ENCODE measurements around the gene MPZL3. TPM values are rescaled to one million over a fixed set of nuclear protein-coding genes. Genes with fewer than 3 reads are reported as not detected.

MPZL3 gene
- polyA plus RNA-seq, 2 of the 4 experiments (the other 2 are of a cell fraction) = 0.34 to 1.0 TPM

- no peak for ATAC-seq
- ChIA-PET CTCF (interaction anchor here (0.9 to 1.0 kb wide), 2 partner anchors 11 to 38 kb away, joined by 3 to 5 read pairs; no protein-coding TSS in a partner anchor), POLR2A (no interaction called here)
- H3K4me3 ChIP-seq = no peak overlapping the region
- H3K4me1 ChIP-seq = no peaks in the 10 kb centered on the region
- H3K4me2 ChIP-seq = no peak overlapping the region
- WGBS (ENCODE audit: missing lambda C conversion rate) = 41% methylated on average over 3 of the region's 3 CpGs
- no peak for DNase-seq (ENCODE audit: low read depth in 1 of 2, low spot score in 1 of 2)
- H3K27ac ChIP-seq = no peak overlapping the region
- TF ChIP-seq ATOH8 (CRISPR knock-in tag; IDR thresholded peaks at IDR 0.05; ENCODE audit: low read depth) (no peak), CHD4 (IDR thresholded peaks at IDR 0.05; ENCODE audit: borderline replicate concordance) (no peak), USF2 (IDR thresholded peaks at IDR 0.05) (no peak), NFE2L2 (conservative IDR thresholded peaks at IDR 0.05; ENCODE audit: low read length) (no peak), MAFK (IDR thresholded peaks at IDR 0.05; ENCODE audit: partially characterized antibody) (no peak), CHD2 (IDR thresholded peaks at IDR 0.05; ENCODE audit: low read length, partially characterized antibody) (no peak), NPAS2 (CRISPR knock-in tag; IDR thresholded peaks at IDR 0.05; ENCODE audit: borderline replicate concordance) (no peak), HOXA7 (CRISPR knock-in tag; IDR thresholded peaks at IDR 0.05) (no peak), POLR2A (IDR thresholded peaks at IDR 0.05; ENCODE audit: low read length) (no peak), SMC3 (IDR thresholded peaks at IDR 0.05) (no peak), HOXB13 (CRISPR knock-in tag; IDR thresholded peaks at IDR 0.05; ENCODE audit: low read depth) (no peak), ZC3H11A (IDR thresholded peaks at IDR 0.05) (no peak), CBX2 (IDR thresholded peaks at IDR 0.05; ENCODE audit: borderline replicate concordance, low read depth) (no peak), EHF (CRISPR knock-in tag; IDR thresholded peaks at IDR 0.05) (no peak), POLR2AphosphoS2 (conservative IDR thresholded peaks at IDR 0.05; ENCODE audit: low read length) (no peak), GATA3 (IDR thresholded peaks at IDR 0.05; ENCODE audit: borderline replicate concordance) (no peak), EP300 (IDR thresholded peaks at IDR 0.05) (no peak)
- TF ChIP-seq, protein P1, sequence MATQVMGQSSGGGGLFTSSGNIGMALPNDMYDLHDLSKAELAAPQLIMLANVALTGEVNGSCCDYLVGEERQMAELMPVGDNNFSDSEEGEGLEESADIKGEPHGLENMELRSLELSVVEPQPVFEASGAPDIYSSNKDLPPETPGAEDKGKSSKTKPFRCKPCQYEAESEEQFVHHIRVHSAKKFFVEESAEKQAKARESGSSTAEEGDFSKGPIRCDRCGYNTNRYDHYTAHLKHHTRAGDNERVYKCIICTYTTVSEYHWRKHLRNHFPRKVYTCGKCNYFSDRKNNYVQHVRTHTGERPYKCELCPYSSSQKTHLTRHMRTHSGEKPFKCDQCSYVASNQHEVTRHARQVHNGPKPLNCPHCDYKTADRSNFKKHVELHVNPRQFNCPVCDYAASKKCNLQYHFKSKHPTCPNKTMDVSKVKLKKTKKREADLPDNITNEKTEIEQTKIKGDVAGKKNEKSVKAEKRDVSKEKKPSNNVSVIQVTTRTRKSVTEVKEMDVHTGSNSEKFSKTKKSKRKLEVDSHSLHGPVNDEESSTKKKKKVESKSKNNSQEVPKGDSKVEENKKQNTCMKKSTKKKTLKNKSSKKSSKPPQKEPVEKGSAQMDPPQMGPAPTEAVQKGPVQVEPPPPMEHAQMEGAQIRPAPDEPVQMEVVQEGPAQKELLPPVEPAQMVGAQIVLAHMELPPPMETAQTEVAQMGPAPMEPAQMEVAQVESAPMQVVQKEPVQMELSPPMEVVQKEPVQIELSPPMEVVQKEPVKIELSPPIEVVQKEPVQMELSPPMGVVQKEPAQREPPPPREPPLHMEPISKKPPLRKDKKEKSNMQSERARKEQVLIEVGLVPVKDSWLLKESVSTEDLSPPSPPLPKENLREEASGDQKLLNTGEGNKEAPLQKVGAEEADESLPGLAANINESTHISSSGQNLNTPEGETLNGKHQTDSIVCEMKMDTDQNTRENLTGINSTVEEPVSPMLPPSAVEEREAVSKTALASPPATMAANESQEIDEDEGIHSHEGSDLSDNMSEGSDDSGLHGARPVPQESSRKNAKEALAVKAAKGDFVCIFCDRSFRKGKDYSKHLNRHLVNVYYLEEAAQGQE (IDR thresholded peaks at IDR 0.05) = no peak
- no peaks in the 10 kb centered on the region for H3K9me3 ChIP-seq
- FAIRE-seq = no peak
These were observed 43.1 kb downstream of the MPZL3 start for GRCh38 chr11:118209033-118209432.

GRCh38 chr11:118207079-118207478 lies 45.1 kb downstream of the MPZL3 start:
- WGBS (ENCODE audit: missing lambda C conversion rate) = 25% methylated on average over 2 of the region's 2 CpGs
- no peak overlapping the region for H3K4me2 ChIP-seq
- no peak overlapping the region for H3K27ac ChIP-seq
- ChIA-PET POLR2A (no interaction called here), CTCF (interaction anchor here (1.1 kb wide), 1 partner anchor 9 kb away, joined by 9 read pairs; no protein-coding TSS in a partner anchor)
- ATAC-seq (no peak), FAIRE-seq (no peak), DNase-seq (ENCODE audit: low read depth in 1 of 2, low spot score in 1 of 2) (no peak)
- no peak for TF ChIP-seq MAZ (IDR thresholded peaks at IDR 0.05; ENCODE audit: borderline replicate concordance, low read depth, low read length)
- TF ChIP-seq ATOH8 (CRISPR knock-in tag; IDR thresholded peaks at IDR 0.05; ENCODE audit: low read depth) = no peak
- no peak for TF ChIP-seq NFE2L2 (conservative IDR thresholded peaks at IDR 0.05; ENCODE audit: low read length)
- no peak for TF ChIP-seq RAD21 (conservative IDR thresholded peaks at IDR 0.05 in 1 of 2, IDR thresholded peaks at IDR 0.05 in 1 of 2)
- TF ChIP-seq EHMT2 (IDR thresholded peaks at IDR 0.05; ENCODE audit: low read depth) = no peak
- no peak for TF ChIP-seq NR3C1 (IDR thresholded peaks at IDR 0.05)
- TF ChIP-seq TP53 (CRISPR knock-in tag; IDR thresholded peaks at IDR 0.05) = no peak
- TF ChIP-seq SREBF2 (IDR thresholded peaks at IDR 0.05) = no peak
- TF ChIP-seq RCOR1 (IDR thresholded peaks at IDR 0.05; ENCODE audit: low read depth, low read length) = no peak
- TF ChIP-seq CHD2 (IDR thresholded peaks at IDR 0.05; ENCODE audit: low read length, partially characterized antibody) = no peak
- TF ChIP-seq GATA3 (IDR thresholded peaks at IDR 0.05; ENCODE audit: borderline replicate concordance) = no peak
- TF ChIP-seq CBX8 (IDR thresholded peaks at IDR 0.05) = no peak
- TF ChIP-seq KDM1A (IDR thresholded peaks at IDR 0.05; ENCODE audit: low read depth) = no peak
- TF ChIP-seq SMC3 (IDR thresholded peaks at IDR 0.05) = no peak
- H3K9me3 ChIP-seq = no peaks in the 10 kb centered on the region
- H3K4me1 ChIP-seq = no peaks in the 10 kb centered on the region
- H3K4me3 ChIP-seq = no peak overlapping the region

Measured in A549 (cell line).